ENCODE data around the gene LAGE3.

LAGE3 gene

DNA sequence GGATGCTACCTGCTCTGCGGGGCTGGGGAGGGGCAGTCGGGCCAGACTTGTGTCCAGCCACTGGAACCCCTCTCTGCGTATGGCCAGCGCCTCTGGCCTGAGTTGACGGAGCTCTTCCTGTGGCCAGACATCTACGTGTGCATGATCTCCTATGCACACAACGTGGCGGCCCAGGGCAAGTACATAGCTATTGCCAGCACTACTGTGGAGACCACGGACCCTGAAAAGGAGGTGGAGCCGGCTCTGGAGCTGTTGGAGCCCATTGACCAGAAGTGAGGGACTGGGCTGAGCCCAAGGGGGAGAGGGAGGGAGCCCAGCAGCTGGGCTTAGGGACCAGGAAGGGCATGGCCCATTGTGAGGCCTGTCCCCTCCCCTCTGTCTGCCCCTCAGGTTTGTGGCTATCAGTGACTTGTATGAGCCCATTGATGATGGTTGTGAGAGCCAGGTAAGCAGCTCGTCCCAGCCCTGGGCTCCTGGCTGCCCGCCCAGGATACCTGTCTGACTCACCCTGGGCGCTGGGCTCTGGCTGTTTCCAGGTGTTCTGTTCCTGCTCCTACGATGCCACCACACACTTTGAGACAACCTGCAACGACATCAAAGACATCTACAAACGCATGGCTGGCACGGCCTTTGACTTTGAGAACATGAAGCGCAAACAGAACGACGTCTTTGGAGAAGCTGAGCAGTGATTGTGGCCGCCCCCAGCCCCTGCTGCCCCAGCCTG is 36.9 kb downstream of the LAGE3 start:
- no peak overlapping the region for H3K9ac ChIP-seq (ENCODE audit: low read depth, low read length, poor library complexity, severe bottlenecking)
- TF ChIP-seq, protein P1, sequence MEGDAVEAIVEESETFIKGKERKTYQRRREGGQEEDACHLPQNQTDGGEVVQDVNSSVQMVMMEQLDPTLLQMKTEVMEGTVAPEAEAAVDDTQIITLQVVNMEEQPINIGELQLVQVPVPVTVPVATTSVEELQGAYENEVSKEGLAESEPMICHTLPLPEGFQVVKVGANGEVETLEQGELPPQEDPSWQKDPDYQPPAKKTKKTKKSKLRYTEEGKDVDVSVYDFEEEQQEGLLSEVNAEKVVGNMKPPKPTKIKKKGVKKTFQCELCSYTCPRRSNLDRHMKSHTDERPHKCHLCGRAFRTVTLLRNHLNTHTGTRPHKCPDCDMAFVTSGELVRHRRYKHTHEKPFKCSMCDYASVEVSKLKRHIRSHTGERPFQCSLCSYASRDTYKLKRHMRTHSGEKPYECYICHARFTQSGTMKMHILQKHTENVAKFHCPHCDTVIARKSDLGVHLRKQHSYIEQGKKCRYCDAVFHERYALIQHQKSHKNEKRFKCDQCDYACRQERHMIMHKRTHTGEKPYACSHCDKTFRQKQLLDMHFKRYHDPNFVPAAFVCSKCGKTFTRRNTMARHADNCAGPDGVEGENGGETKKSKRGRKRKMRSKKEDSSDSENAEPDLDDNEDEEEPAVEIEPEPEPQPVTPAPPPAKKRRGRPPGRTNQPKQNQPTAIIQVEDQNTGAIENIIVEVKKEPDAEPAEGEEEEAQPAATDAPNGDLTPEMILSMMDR (conservative IDR thresholded peaks at IDR 0.05; ENCODE audit: low read length): no peak
- no peak for TF ChIP-seq EZH2phosphoT487 (IDR thresholded peaks at IDR 0.05; ENCODE audit: borderline replicate concordance)
- peaks cover 6% of the 10 kb centered on the region for H3K4me1 ChIP-seq (ENCODE audit: insufficient read depth, low read length, poor library complexity, severe bottlenecking)
- H3K36me3 ChIP-seq (ENCODE audit: insufficient read depth, low read length): no peaks in the 10 kb centered on the region; the same call in 1 of the 2 replicates
- no peaks in the 10 kb centered on the region for H3K27me3 ChIP-seq (ENCODE audit: insufficient read depth, low read length, poor library complexity, severe bottlenecking)
- no peaks in the 10 kb centered on the region for H3K9me3 ChIP-seq (ENCODE audit: insufficient read depth, low read depth, low read length)
- no peak overlapping the region for H3K4me3 ChIP-seq (ENCODE audit: low read length, poor library complexity, severe bottlenecking)
- H3K9me2 ChIP-seq (replicated peaks; ENCODE audit: low read depth, low read length): no peaks in the 10 kb centered on the region
- no peaks in the 10 kb centered on the region for H3F3A ChIP-seq (ENCODE audit: low read depth)
- no peak overlapping the region for H3K4me2 ChIP-seq (ENCODE audit: low read depth, low read length, poor library complexity, severe bottlenecking)
- H3K79me2 ChIP-seq (ENCODE audit: insufficient read depth, low read length): peaks cover 46% of the 10 kb centered on the region
- no peak overlapping the region for H2AFZ ChIP-seq (ENCODE audit: low read length)
- no peaks in the 10 kb centered on the region for H4K20me1 ChIP-seq (ENCODE audit: insufficient read depth, low read length, poor library complexity, severe bottlenecking)

DNA sequence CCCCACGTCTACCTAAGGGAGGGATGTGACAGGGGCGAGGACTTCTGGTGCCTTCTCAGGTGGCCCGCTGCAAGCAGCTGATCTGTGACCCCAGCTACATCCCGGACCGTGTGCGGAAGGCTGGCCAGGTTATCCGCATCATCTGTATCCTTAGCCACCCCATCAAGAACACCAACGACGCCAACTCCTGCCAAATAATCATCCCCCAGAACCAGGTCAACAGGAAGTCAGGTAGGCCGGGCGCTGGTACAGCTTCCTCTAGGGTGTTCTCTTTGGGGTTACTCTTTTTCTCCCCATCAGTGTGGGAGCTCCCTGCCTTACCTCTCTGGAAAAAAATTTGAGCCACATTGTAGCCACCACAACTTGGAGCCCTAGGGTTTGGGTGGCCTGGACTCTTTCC is 37.5 kb downstream of the LAGE3 start:
- H3K4me1 ChIP-seq (ENCODE audit: insufficient read depth, low read length, poor library complexity, severe bottlenecking): peaks cover 6% of the 10 kb centered on the region
- H4K20me1 ChIP-seq (ENCODE audit: insufficient read depth, low read length, poor library complexity, severe bottlenecking): no peaks in the 10 kb centered on the region
- H2AFZ ChIP-seq (ENCODE audit: low read length): no peak overlapping the region
- no peaks in the 10 kb centered on the region for H3F3A ChIP-seq (ENCODE audit: low read depth)
- H3K27me3 ChIP-seq (ENCODE audit: insufficient read depth, low read length, poor library complexity, severe bottlenecking): no peaks in the 10 kb centered on the region
- no peaks in the 10 kb centered on the region; the same call in 1 of the 2 replicates for H3K36me3 ChIP-seq (ENCODE audit: insufficient read depth, low read length)
- TF ChIP-seq, protein P1 (conservative IDR thresholded peaks at IDR 0.05; ENCODE audit: low read length): no peak
- no peak overlapping the region for H3K9ac ChIP-seq (ENCODE audit: low read depth, low read length, poor library complexity, severe bottlenecking)
- H3K9me2 ChIP-seq (replicated peaks; ENCODE audit: low read depth, low read length): no peaks in the 10 kb centered on the region
- H3K9me3 ChIP-seq (ENCODE audit: insufficient read depth, low read depth, low read length): no peaks in the 10 kb centered on the region
- H3K4me3 ChIP-seq (ENCODE audit: low read length, poor library complexity, severe bottlenecking): no peak overlapping the region
- H3K4me2 ChIP-seq (ENCODE audit: low read depth, low read length, poor library complexity, severe bottlenecking): no peak overlapping the region
- peaks cover 47% of the 10 kb centered on the region for H3K79me2 ChIP-seq (ENCODE audit: insufficient read depth, low read length)

- Histone ChIP-seq H3K4me3 (ENCODE audit: low read length, poor library complexity, severe bottlenecking) (no peak overlapping the region), H3K79me2 (ENCODE audit: insufficient read depth, low read length) (peaks cover 47% of the 10 kb centered on the region), H3K4me1 (ENCODE audit: insufficient read depth, low read length, poor library complexity, severe bottlenecking) (peaks cover 6% of the 10 kb centered on the region), H3K4me2 (ENCODE audit: low read depth, low read length, poor library complexity, severe bottlenecking) (no peak overlapping the region), H3F3A (ENCODE audit: low read depth) (no peaks in the 10 kb centered on the region), H3K27me3 (ENCODE audit: insufficient read depth, low read length, poor library complexity, severe bottlenecking) (no peaks in the 10 kb centered on the region), H3K9ac (ENCODE audit: low read depth, low read length, poor library complexity, severe bottlenecking) (no peak overlapping the region), H3K9me2 (replicated peaks; ENCODE audit: low read depth, low read length) (no peaks in the 10 kb centered on the region), H3K9me3 (ENCODE audit: insufficient read depth, low read depth, low read length) (no peaks in the 10 kb centered on the region), H3K36me3 (ENCODE audit: insufficient read depth, low read length) (no peaks in the 10 kb centered on the region; the same call in 1 of the 2 replicates), H4K20me1 (ENCODE audit: insufficient read depth, low read length, poor library complexity, severe bottlenecking) (no peaks in the 10 kb centered on the region), H2AFZ (ENCODE audit: low read length) (no peak overlapping the region)
- TF ChIP-seq, protein P1 (conservative IDR thresholded peaks at IDR 0.05; ENCODE audit: low read length): no peak
- TF ChIP-seq EZH2phosphoT487 (IDR thresholded peaks at IDR 0.05; ENCODE audit: borderline replicate concordance): no peak
Measured at GRCh38 chrX:154440623-154441357, 38.3 kb downstream of the LAGE3 start.

Measured in Loucy (cell line).